A673 (cell line): ENCODE data around the gene CBLC. TPM values are rescaled to one million over a fixed set of nuclear protein-coding genes. Genes with fewer than 3 reads are reported as not detected.

ENCODE experiments used
- BruUV-seq: library from RNA; stranded (reverse); fragments of 400-500 nt; replicated peaks from 2 replicates; lab custom pipeline; 2021; lab: Mats Ljungman, UMichigan
- CTCF ChIA-PET: fragments of 300-600 bp; sonication (Branson Sonifier 250); formaldehyde crosslinking; loops from one replicate; lab custom pipeline; 2022; ENCODE audit warnings: antibody characterized with exemption; lab: Charles Lee
- POLR2A ChIA-PET: fragments of 300-600 bp; sonication (Branson Sonifier 250); formaldehyde crosslinking; loops from one replicate; lab custom pipeline; 2022; ENCODE audit warnings: antibody characterized with exemption; ENCODE audit not compliant: low non-redundant PET; lab: Charles Lee
- DNase-seq: peaks from one replicate; pipeline ENCODE4 v3.0.0-alpha.2; 2015; ENCODE audit warnings: low spot score
- H3K27ac ChIP-seq: fragments of 200-600 bp; sonication (generic); 2 replicates; pipeline ENCODE4 v1.5.1; 2016; ENCODE audit warnings: mixed run types, low read depth, mild to moderate bottlenecking, mixed read lengths, antibody characterized with exemption, low read length; ENCODE audit not compliant: poor library complexity, severe bottlenecking
- H3K27me3 ChIP-seq: fragments of 200-600 bp; sonication (generic); replicated peaks from 2 replicates; pipeline ENCODE4 v1.6.1; 2017; ENCODE audit warnings: mixed run types, low read depth, mild to moderate bottlenecking, mixed read lengths, antibody characterized with exemption, low read length; ENCODE audit not compliant: insufficient read depth, poor library complexity
- H3K36me3 ChIP-seq: fragments of 200-600 bp; sonication (generic); 2 replicates; pipeline ENCODE4 v1.6.1; 2016; ENCODE audit warnings: mixed run types, mild to moderate bottlenecking, mixed read lengths, antibody characterized with exemption, low read length; ENCODE audit not compliant: insufficient read depth, poor library complexity, severe bottlenecking
- H3K4me1 ChIP-seq: fragments of 200-600 bp; sonication (generic); 2 replicates; pipeline ENCODE4 v1.6.1; 2017; ENCODE audit warnings: mixed run types, mild to moderate bottlenecking, mixed read lengths, antibody characterized with exemption, low read length; ENCODE audit not compliant: insufficient read depth, poor library complexity, severe bottlenecking
- H3K4me3 ChIP-seq: fragments of 200-600 bp; sonication (generic); 2 replicates; pipeline ENCODE4 v1.5.1; 2016; ENCODE audit warnings: low read depth, mixed run types, mild to moderate bottlenecking, mixed read lengths, low read length; ENCODE audit not compliant: poor library complexity, severe bottlenecking
- H3K9me3 ChIP-seq: fragments of 200-600 bp; sonication (generic); 2 replicates; pipeline ENCODE4 v1.6.1; 2016; ENCODE audit warnings: mixed run types, low read depth, mild to moderate bottlenecking, mixed read lengths, antibody characterized with exemption, low read length; ENCODE audit not compliant: poor library complexity, severe bottlenecking
- CTCF ChIP-seq: fragments of 300-800, 200-600 bp; sonication (generic); conservative IDR thresholded peaks from 2 replicates; pipeline ENCODE4 v1.5.1; 2017; ENCODE audit warnings: low read depth, mild to moderate bottlenecking, antibody characterized with exemption, low read length, moderate library complexity, mixed read lengths
- EZH2 ChIP-seq: fragments of 200-600 bp; sonication (generic); IDR thresholded peaks from 2 replicates; pipeline ENCODE4 v1.6.1; 2017; ENCODE audit warnings: borderline replicate concordance, low read depth, mild to moderate bottlenecking, mixed read lengths, antibody characterized with exemption, low read length; ENCODE audit not compliant: poor library complexity, severe bottlenecking
- intact Hi-C: fragments of 100-400 bp; cut with micrococcal nuclease; formaldehyde crosslinking; loops from one replicate; pipeline ENCODE4 v1.10.0; 2022; ENCODE audit not compliant: unreplicated experiment
- total RNA-seq: library from RNA; stranded (reverse); gene quantifications from 2 replicates; pipeline ENCODE4 v1.2.3, GENCODE V29; 2021

The CBLC gene
- total RNA-seq, 1 experiment from 2014 or later, result not detected

GRCh38 chr19:44731081-44731480 lies 46.6 kb upstream of the CBLC start:
- no peak for TF ChIP-seq CTCF
- no peak for TF ChIP-seq EZH2
- intact Hi-C loops, result no loop called here
- Histone ChIP-seq H3K9me3 (no peaks in the 10 kb centered on the region), H3K27ac (no peak overlapping the region), H3K4me3 (no peak overlapping the region), H3K27me3 (no peaks in the 10 kb centered on the region), H3K36me3 (no peaks in the 10 kb centered on the region), H3K4me1 (no peaks in the 10 kb centered on the region)
- no TSS peak for BruUV-seq
- POLR2A ChIA-PET, result no interaction called here
- CTCF ChIA-PET, result no interaction called here
- no peak for DNase-seq

- Histone ChIP-seq H3K4me3 (no peak overlapping the region), H3K36me3 (no peaks in the 10 kb centered on the region), H3K9me3 (no peaks in the 10 kb centered on the region), H3K27me3 (no peaks in the 10 kb centered on the region), H3K4me1 (no peaks in the 10 kb centered on the region), H3K27ac (no peak overlapping the region)
- intact Hi-C loops, result no loop called here
- TF ChIP-seq EZH2 (no peak), CTCF (no peak)
- ChIA-PET CTCF (no interaction called here), POLR2A (no interaction called here)
- DNase-seq, result no peak
- no TSS peak for BruUV-seq
Observed at GRCh38 chr19:44731622-44732021, 46.1 kb upstream of the CBLC start.

- H3K4me3 ChIP-seq, result no peak overlapping the region
- intact Hi-C loops, result no loop called here
- ChIA-PET POLR2A (no interaction called here), CTCF (no interaction called here)
- no peaks in the 10 kb centered on the region for H3K4me1 ChIP-seq
- DNase-seq, result no peak
- BruUV-seq, result no TSS peak
- TF ChIP-seq EZH2 (no peak), CTCF (no peak)
- H3K27ac ChIP-seq, result no peak overlapping the region
- H3K27me3 ChIP-seq, result no peaks in the 10 kb centered on the region
- H3K9me3 ChIP-seq, result no peaks in the 10 kb centered on the region
- no peaks in the 10 kb centered on the region for H3K36me3 ChIP-seq
Observed at GRCh38 chr19:44732235-44733014, 45.3 kb upstream of the CBLC start.
